Activated CD8-positive, alpha-beta memory T cell treated with anti-CD3 and anti-CD28 coated beads, Interleukin-2, amount 50 U/mL, for 4 hours (primary cell): Measurements from ENCODE around the gene XG.

Source experiments
- DNase-seq: peaks from one replicate; pipeline ENCODE4 v3.0.0-alpha.2; 2020

XG gene

DNA sequence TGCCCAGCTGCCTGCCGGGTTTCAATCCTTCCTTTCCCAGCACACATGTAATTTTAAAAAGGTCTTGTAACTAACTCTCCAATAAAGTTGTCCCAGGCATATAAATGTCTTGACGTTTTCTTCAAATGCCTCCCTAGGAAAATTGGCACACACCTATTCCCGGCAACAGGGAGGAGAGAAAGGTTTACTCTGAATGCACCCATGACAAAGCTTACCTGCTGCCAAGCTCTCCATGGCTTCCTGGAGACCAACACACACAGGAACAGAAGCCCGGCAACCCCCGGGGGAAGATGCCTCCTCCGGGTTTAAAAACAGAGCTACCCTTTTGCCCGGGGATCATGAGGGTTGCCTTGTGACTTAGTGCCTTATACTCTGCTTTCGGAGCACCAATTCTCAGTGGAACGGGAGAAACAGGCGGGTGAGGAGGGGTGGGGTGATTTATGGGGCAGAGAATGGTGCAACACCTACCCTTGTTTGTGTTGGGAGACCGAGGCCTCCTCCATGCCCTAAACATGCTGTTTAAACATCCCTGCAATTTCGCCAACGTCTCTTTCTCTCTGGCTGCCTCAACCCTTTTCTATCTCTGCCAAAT, 72.1 kb downstream of the XG start:
- DNase-seq, result no peak

DNA sequence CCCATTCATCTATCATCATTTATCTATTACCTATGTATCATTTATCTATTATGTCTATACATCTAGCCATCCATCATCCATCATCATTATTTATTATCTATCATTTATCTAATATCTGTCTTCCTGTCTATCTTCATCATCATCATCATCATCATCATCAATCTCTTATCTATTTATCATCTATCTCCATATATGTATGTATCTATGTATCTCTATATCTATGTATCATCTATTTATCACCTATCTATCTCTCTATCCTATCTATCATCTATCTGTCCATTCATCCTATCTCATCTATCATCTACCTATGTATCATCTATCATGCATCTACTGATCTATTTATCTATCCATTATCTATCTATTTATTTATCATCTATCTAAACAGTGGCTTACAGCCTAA, 73.0 kb downstream of the XG start:
- DNase-seq, result no peak

DNA sequence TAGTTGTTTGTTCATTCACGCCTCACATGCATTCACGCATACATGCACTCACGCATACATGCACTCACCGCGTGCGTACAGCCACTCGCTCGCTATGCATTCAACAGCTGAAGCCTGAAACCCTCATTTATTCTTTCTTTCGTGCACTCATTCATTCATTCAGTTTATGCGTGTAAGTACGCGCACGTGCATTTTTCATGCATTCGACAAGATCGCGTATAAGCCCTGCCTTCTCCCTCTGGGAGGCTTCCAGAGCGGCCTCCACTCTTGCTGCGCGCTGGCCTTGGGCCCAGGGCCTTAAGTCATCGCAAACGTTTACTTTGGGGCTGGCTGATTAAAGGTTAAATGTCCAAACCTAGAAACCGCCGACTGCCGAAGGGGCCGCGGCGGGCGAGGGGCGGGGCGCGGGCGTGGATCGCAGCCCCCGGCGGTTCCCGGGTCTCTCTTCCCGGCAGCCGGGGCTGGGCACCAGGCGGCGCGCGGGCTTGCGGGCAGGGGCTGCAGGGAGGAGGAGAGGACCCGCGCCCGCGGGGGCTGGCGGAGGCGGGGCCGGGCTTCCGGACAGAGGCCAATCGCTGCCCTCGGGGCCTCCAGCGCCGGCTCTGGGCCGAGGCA, 76.6 kb downstream of the XG start, which contains the start of gene GYG2:
GYG2 (plus strand) TSS at position 587 of the 615 bp plus-strand sequence. CDS start 1,259 bp downstream, outside the sequence.
- no peak for DNase-seq

DNA sequence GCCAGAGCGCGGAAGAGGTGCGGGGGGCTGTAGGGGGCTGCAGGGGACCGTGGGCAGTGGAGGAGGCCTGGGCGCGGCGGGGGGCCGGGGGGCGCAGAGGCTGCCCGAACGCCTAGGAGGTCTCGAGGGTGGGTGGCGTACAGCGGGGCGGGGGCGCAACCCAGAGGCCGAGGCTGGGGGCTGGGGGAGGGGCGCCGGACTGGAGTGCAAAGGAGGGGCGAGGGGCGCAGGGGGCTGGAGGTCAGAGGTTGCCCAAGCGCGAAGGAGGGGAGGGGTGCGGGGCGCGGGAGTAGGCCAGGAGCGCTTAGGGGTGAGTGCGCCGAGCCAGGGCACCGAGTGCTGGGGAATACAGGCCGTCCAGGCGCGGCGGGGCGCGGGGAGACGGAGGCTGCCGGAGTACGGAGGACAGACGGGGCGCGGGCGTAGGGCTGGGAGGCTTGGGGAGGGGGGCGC, 77.1 kb downstream of the XG start:
- no peak for DNase-seq

DNA sequence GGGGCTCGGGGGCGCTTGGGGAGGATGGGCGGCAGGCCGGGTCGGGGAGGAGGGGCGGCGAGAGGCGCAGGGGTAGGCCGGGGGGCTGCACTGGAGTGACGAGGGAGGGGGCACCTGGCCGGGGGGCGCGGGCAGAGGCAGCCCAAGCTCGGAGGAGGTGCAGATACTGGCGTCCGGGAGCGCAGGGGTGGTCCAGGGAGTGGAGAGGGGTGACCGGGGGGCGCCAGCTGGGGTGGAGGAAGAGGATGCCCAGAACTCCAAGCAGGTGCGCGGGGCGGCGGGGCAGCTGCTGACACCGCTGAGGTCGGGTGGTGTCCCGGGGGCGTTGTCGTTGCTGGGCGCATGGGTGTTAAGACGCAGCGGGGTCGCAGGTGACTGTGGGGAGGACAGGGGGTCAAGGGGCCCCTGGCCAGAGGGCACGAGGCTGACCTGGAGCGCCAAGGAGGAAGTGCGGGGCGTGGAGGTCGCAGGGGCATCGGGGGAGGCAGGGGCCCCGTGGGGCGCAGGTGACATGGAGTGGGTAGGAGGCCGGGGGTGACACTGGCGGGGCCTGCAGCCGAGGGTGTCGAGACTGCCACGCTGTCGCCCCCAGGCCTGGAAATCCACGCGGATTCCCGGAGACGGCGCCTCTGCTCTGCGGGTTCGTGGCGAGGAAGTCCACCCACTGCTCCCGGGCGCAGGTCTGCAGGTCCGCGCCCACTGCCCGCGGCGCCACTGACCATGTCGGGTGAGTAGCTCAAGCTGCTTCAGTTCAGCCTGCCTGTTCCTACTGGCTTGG, 77.8 kb downstream of the XG start:
- DNase-seq, result no peak

DNA sequence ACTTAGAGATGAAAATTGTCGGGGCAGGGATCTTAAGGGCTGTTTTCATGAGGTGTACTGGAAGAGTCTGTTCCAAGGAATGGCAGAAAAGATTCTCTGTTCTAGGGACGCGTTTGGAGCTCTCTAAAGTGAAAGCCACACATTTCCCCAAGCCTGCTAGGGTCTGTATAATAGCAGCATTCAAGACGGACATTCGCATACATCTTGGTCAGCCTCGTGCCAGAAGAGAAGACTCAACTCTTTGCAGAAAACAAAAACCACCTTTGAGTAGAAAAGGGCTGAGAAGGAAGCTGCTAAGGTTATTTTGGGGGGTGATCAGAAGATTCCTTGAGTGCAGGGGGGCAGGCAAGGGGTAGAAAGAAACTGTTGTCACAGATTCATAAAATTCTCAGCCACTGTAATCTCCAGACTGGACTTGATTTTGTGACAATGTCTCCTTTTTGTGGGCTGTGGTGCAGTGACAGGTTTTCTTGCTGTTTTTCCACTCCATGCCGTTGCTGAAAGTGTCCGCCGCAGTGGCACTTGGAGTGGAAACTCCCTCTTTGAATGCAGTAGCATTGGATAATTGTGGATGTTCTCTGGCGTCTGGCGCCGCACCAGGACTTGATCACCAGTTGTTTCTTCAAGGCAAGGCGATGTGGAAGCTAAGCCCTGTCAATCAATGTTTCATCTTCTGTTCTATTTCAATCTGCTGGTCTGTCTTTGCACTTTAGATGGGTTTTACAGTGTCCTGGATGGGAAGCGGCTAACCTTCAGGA, 79.8 kb downstream of the XG start:
- DNase-seq, result no peak

DNA sequence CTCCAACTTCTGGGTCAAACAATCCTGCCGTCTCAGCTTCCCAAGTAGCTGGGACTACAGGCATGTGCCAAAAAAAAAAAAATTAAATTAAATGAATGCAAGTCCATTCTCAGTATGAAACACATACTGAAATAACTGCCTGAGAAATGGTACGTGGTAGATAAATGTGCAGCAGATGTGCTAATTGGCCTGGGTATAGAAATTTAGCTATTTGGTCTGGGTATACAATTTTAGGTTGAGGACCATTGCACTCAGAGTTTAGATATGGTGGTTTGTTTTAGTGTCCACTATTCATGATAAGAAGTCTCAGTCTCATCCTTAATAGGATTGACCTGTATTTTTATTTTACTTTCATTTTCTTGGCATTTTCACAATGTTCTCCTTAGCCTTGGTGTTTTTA, 86.1 kb downstream of the XG start:
- no peak for DNase-seq

DNA sequence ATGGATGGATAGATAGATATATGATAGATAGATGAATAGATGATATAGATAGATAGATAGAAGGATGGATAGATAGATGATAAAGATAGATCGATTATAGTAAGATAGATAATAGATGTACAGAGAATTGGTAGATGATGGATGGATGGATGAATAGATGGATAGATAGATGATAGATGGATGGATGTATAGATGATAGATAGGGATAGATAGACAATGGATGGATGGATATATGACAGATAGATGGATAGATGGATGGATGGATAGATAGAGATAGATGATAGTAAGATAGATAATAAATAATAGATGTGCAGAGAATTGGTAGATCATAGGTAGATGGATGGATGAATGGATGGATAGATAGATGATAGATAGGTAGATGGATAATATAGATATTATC, 89.1 kb downstream of the XG start:
- DNase-seq, result no peak

DNA sequence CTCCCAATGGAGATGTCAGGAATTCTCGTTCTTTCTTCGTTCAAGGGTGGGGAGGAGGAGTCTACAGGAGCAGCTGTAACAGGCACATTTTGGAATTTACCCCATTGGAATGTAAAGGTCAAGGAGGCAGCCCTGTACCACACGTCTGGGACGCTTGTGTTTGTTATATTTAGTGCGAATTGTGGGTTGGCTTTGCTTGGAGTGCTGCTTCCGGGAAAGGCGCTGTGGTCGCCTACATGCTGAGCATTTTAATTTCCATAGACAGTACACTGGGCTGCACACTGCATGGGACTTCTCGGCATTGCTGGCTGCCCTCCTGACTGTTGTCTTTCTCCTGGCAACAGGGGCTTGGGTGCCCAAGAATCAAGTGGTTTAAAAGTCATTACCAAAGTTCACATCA, 89.7 kb downstream of the XG start:
- DNase-seq, result no peak

DNA sequence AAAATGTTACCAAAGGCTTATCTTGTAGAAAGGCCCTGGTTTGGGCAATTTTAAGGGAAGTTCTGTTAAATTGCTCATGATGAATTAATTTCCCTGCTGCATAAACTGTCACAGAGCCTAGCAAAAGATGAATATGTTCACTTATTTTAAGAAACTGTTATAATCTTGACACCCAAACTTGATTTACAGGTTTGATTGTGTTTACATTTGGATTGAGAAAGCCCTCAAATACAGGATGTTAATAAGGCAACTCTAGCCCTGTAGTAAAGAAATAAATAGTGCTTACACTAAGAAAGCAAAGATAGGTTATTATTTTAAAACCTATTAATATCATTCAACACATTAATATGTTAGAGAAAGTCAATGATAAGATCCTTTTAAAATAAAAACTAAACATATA, 95.2 kb downstream of the XG start:
- no peak for DNase-seq

DNA sequence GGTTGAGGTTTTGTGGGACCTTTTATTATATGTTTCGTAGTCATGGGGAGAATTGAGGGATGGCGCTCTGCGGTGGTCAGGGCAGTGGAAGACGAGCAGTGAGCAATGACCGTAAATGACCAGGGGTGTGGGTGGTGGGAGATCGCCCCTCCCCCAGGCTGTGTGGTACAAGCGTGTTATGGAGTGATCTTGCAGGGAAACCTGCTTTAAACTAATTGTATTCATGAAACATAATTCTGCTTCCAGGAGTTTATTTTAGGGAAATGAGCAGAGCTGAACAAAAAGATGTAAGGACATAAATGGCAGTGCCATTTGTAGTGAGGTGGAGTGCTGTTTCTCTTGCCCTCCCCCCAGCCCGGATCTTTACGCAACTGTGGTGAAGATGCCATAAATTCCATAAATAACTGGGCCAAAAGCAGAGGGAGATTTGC, 97.0 kb downstream of the XG start:
- no peak for DNase-seq

DNA sequence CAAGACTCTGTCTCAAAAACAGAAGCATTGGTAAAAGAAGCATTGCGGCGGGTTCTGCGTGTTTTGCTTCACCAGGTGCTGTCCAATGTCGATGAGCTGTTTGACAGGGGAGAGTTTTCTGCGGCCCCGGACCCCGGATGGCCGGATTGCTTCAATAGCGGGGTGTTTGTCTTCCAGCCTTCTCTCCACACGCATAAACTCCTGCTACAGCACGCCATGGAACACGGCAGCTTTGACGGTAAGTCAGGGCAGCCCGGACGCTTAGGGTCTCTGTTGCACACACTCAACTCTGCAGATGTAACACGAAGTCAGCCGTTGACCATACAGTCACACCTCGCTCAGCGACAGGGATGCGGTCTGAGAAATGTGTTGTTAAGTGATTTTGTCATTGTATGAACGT, 103.1 kb downstream of the XG start:
- no peak for DNase-seq

DNA sequence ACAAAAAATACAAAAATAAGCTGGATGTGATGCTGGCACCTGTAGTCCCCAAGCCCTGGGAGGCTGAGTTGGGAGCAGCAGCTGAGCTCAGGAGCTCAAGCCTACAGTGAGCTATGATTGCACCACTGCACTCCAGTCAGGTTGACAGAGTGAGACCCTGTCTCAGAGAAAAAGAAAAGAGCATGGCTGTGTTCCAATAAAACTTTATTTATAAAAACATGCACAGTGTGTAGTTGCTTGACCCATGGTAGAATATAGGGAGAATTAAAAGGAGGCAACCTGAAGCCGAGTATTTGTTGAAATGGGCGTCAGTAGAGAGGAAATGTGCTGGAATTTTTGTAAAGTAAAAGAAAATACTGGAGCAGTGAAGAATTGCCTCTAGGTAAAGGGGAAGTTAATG, 103.9 kb downstream of the XG start:
- DNase-seq, result no peak

DNA sequence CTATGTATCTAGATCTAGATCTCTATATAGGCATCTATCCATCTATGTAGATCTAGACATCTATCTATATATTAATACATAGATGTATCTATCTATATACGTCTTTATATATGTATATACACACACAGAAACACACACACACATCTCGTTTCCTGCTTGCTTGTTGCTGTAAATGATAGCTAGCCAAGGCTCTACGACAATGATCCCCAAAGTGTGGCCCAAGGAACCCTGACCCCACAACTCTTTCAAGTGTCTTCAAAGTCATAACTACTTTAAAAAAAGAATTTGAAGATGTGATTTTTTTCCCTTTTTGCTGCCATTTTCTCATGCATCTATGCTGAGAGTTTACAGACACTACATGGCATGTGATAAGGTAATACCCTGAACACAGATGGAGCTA, 105.7 kb downstream of the XG start:
- DNase-seq, result no peak

DNA sequence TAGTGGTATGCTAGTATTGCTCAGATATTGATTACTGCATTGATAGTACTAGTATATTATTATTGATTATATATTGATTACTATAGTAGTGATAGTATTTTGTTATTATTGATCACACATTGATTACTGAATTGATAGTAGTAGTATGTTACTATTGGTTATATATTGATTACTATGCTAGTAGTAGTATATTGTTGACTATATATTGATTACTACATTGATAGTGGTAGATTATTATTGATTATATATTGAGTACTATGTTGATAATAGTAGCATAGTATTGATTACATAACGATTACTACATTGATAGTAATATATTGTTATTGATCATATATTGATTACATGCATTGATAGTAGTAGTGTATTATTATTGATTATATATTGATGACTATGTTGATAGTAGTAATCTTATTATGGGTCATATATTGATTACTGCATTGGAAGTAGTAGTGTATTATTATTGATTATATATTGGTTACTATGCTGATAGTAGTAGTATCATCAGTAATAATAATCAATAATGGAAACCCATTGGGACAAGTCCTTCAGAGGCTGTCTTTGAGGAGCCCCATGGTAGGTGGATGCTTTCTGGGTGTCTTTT, 107.5 kb downstream of the XG start:
- DNase-seq, result no peak

DNA sequence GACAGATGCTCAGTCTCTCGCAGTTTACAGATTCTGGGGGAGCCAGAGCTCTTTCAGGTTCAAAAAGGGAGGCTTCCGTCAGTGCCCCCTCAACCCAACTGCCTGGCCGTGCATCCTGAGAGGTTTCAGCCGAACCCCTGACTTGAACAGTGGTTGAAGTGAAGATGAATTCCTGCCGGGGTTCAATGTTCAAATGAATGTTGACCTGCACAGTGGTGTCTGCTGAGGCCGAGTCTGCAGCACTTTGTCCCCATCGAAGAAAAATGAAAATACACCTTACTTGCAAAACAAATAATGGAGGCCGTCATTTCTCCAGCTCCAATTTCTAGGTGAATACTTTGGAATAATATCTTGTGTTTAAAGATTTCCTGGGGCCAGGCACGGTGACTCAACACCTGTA, 110.6 kb downstream of the XG start:
- DNase-seq, result no peak

DNA sequence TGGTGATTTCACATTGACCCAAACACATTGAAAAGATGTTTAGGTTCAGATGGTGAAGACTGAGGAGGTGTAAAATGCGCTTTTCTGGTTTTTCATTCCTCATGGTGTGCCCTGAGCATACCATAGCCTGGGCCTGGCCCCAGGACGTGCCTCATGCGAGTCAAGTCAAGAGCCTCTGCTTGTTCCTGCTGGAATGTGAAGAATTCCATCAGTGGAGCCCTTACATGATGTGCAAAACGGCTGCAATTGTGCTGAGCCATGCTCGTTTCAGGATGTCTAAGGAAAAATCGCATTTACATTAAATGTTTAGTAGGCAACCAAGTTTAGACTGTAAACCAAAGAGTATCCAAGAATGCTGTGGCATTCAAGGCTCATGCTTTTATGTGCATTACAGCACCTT, 111.8 kb downstream of the XG start:
- DNase-seq, result no peak
